HepG2 (cell line): Measurements from ENCODE around the gene CDK2. TPM values are rescaled to one million over a fixed set of nuclear protein-coding genes. Genes with fewer than 3 reads are reported as not detected.

Experiments
- ARID5B ChIP-seq: IDR thresholded peaks from 2 replicates; pipeline ENCODE4 v1.4.0; 2020; ENCODE audit warnings: mild to moderate bottlenecking, missing genetic modification reagents
- BRCA1 ChIP-seq: sonication (generic); formaldehyde crosslinking; IDR thresholded peaks from 2 replicates; pipeline ENCODE4 v1.4.0; 2020; ENCODE audit warnings: missing genetic modification reagents
- BRD4 ChIP-seq: sonication (generic); formaldehyde crosslinking; IDR thresholded peaks from 2 replicates; pipeline ENCODE4 v1.4.0; 2020; ENCODE audit warnings: missing genetic modification reagents
- DNMT3B ChIP-seq: conservative IDR thresholded peaks from 2 replicates; pipeline ENCODE4 v1.6.1; 2016; ENCODE audit warnings: missing biosample characterization, control low read depth
- EHMT2 ChIP-seq: fragments of 200-600 bp; sonication (generic); IDR thresholded peaks from 2 replicates; pipeline ENCODE4 v1.7.0; 2017; ENCODE audit warnings: antibody characterized with exemption, low read depth, low read length, borderline replicate concordance
- HNRNPLL ChIP-seq: fragments of 200-400 bp; formaldehyde crosslinking; IDR thresholded peaks from 2 replicates; pipeline ENCODE4 v1.6.1; 2017; ENCODE audit warnings: mild to moderate bottlenecking, low read depth, low read length; ENCODE audit not compliant: poor library complexity, severe bottlenecking
- IKZF1 ChIP-seq: fragments of 450-650 bp; IDR thresholded peaks from 2 replicates; pipeline ENCODE4 v1.7.1; 2016
- KMT2A ChIP-seq: sonication (generic); formaldehyde crosslinking; IDR thresholded peaks from 2 replicates; pipeline ENCODE4 v1.4.0; 2020; ENCODE audit warnings: missing genetic modification reagents
- MBD4 ChIP-seq: IDR thresholded peaks from 2 replicates; pipeline ENCODE4 v1.6.1; 2012; ENCODE audit warnings: low read length, inconsistent platforms, borderline replicate concordance
- NFATC3 ChIP-seq: sonication (generic); formaldehyde crosslinking; IDR thresholded peaks from 2 replicates; pipeline ENCODE4 v1.5.1; 2020; ENCODE audit warnings: mild to moderate bottlenecking, missing genetic modification reagents
- POLR2AphosphoS5 ChIP-seq: IDR thresholded peaks from 2 replicates; pipeline ENCODE4 v1.6.1; 2012; ENCODE audit warnings: low read depth, low read length
- SMAD1 ChIP-seq: sonication (generic); formaldehyde crosslinking; IDR thresholded peaks from 2 replicates; pipeline ENCODE4 v1.4.0; 2020; ENCODE audit warnings: missing genetic modification reagents, low read depth, mild to moderate bottlenecking, borderline replicate concordance
- TCF7 ChIP-seq: sonication (generic); IDR thresholded peaks from 2 replicates; pipeline ENCODE4 v1.6.1; 2016; ENCODE audit warnings: antibody characterized with exemption, low read depth
- TFAP4 ChIP-seq: sonication (generic); IDR thresholded peaks from 2 replicates; pipeline ENCODE4 v1.6.1; 2016; ENCODE audit warnings: low read depth, borderline replicate concordance
- YEATS4 ChIP-seq: sonication (generic); formaldehyde crosslinking; IDR thresholded peaks from 2 replicates; pipeline ENCODE4 v1.4.0; 2020; ENCODE audit warnings: missing genetic modification reagents, borderline replicate concordance
- ZBED4 ChIP-seq: sonication (generic); formaldehyde crosslinking; IDR thresholded peaks from 2 replicates; pipeline ENCODE4 v1.4.0; 2020; ENCODE audit warnings: missing genetic modification reagents, borderline replicate concordance
- ZNF282 ChIP-seq: fragments of 450-650 bp; IDR thresholded peaks from 2 replicates; pipeline ENCODE4 v1.6.1; 2018; ENCODE audit not compliant: partially characterized antibody
- ZNF629 ChIP-seq: sonication (generic); formaldehyde crosslinking; conservative IDR thresholded peaks from 2 replicates; pipeline ENCODE4 v1.5.0; 2020; ENCODE audit warnings: missing genetic modification reagents
- ZNF652 ChIP-seq: IDR thresholded peaks from 2 replicates; pipeline ENCODE4 v1.6.1; 2016; ENCODE audit warnings: low read depth, borderline replicate concordance
- ZNF670 ChIP-seq: sonication (generic); formaldehyde crosslinking; IDR thresholded peaks from 2 replicates; pipeline ENCODE4 v1.8.0; 2022; ENCODE audit warnings: mild to moderate bottlenecking, missing genetic modification reagents, borderline replicate concordance
- polyA plus RNA-seq, 8 experiments: library from polyadenylated mRNA; depleted of rRNA in 3 of 8; stranded (reverse) in 7 of 8; unstranded in 1 of 8; fragments of >200 nt; fragmentation: Illumina TruSeq in 4 of 8; extraction: Trizol in 4 of 8; gene quantifications; 2 replicates each; pipeline versions ENCODE4 v1.2.1 to v1.2.3, GENCODE V29; 2011 to 2016; ENCODE audit warnings: low read depth in 4 of 8, missing spikeins in 1 of 8, mixed read lengths in 1 of 8; ENCODE audit not compliant: insufficient read depth in 1 of 8
- total RNA-seq, 5 experiments: library from RNA; depleted of rRNA; stranded (reverse); fragments of >200 nt; fragmentation: Illumina TruSeq; extraction: Trizol; gene quantifications; 2 replicates each; pipeline ENCODE4 v1.2.3, GENCODE V29; 2016; ENCODE audit warnings: low read depth in 1 of 5

Gene CDK2
- total and polyA plus RNA-seq, 2 of the 13 experiments (the other 11 are each of a cell fraction or from before 2014, with no cell fraction given) = 47.5 to 52.6 TPM

- TF ChIP-seq ZBED4 (CRISPR knock-in tag) = no peak; the same call in 1 of the 2 replicates
- no peak for TF ChIP-seq ZNF652 (CRISPR knock-in tag)
- no peak for TF ChIP-seq ZNF282
- no peak for TF ChIP-seq ZNF670 (CRISPR knock-in tag)
- TF ChIP-seq BRD4 (CRISPR knock-in tag) = peak; percentile 75
- no peak for TF ChIP-seq DNMT3B (CRISPR knock-in tag)
- peak; percentile 86; the same call in 1 of the 2 replicates for TF ChIP-seq TFAP4
- TF ChIP-seq MBD4 = no peak
- TF ChIP-seq KMT2A (CRISPR knock-in tag) = peak; percentile 81
- TF ChIP-seq HNRNPLL = peak; percentile 51
- no peak for TF ChIP-seq SMAD1 (CRISPR knock-in tag)
- no peak for TF ChIP-seq ZNF629 (CRISPR knock-in tag)
- TF ChIP-seq TCF7 = no peak
- peak; percentile 85 for TF ChIP-seq YEATS4 (CRISPR knock-in tag)
- no peak for TF ChIP-seq BRCA1 (CRISPR knock-in tag)
- TF ChIP-seq EHMT2 = no peak
- no peak for TF ChIP-seq NFATC3
- peak; percentile 87 for TF ChIP-seq POLR2AphosphoS5
- no peak for TF ChIP-seq IKZF1
- no peak for TF ChIP-seq ARID5B (CRISPR knock-in tag)
Measured at GRCh38 chr12:55973599-55974307, 7.1 kb downstream of the CDK2 start, which contains the start of gene RAB5B (continued).
